Vagina (tissue), 2 donors: ENCODE data around the gene DOCK4. TPM values are rescaled to one million over a fixed set of nuclear protein-coding genes. Genes with fewer than 3 reads are reported as not detected.

Source experiments
- DNase-seq, 2 donors: peaks; one replicate each; pipeline ENCODE4 v3.0.0-alpha.2; 2017; ENCODE audit errors: extremely low spot score in 2 of 2
- H3K27ac ChIP-seq: fragments of 200-600 bp; sonication (generic); one replicate; pipeline ENCODE4 v1.5.1; 2019
- H3K27me3 ChIP-seq: fragments of 200-600 bp; sonication (generic); one replicate; pipeline ENCODE4 v1.5.1; 2019
- H3K36me3 ChIP-seq, 2 donors: fragments of 200-600 bp; sonication (generic); one replicate each; pipeline ENCODE4 v1.5.1; 2017 to 2019
- H3K4me1 ChIP-seq: fragments of 200-600 bp; sonication (generic); one replicate; pipeline ENCODE4 v1.5.1; 2019
- H3K4me3 ChIP-seq, 2 donors: fragments of 200-600 bp; sonication (generic); 1 replicate in 1 of 2; 2 replicates in 1 of 2; pipeline ENCODE4 v1.5.1; 2016 to 2019
- H3K9me3 ChIP-seq: fragments of 200-600 bp; sonication (generic); one replicate; pipeline ENCODE4 v1.5.1; 2019
- CTCF ChIP-seq, 3 experiments: fragments of 450-650 bp in 2 of 3; fragments of 200-600 bp in 1 of 3; sonication (generic) in 1 of 3; IDR thresholded peaks; one replicate each; pipeline ENCODE4 v1.5.1; 2017 to 2019; ENCODE audit warnings: antibody characterized with exemption in 3 of 3, mild to moderate bottlenecking in 2 of 3, moderate library complexity in 2 of 3
- POLR2A ChIP-seq, 2 donors: fragments of 450-650 bp; IDR thresholded peaks; one replicate each; pipeline ENCODE4 v1.6.1; 2017; ENCODE audit warnings: antibody characterized with exemption in 2 of 2, mild to moderate bottlenecking in 2 of 2, moderate library complexity in 2 of 2
- POLR2AphosphoS5 ChIP-seq, 2 donors: sonication (generic); formaldehyde crosslinking; IDR thresholded peaks; one replicate each; pipeline ENCODE4 v1.9.0; 2017; ENCODE audit warnings: antibody characterized with exemption in 2 of 2, mild to moderate bottlenecking in 2 of 2, low read depth in 1 of 2; ENCODE audit not compliant: insufficient read depth in 1 of 2
- intact Hi-C: fragments of 100-400 bp; cut with DNase I; formaldehyde crosslinking; loops from one replicate; pipeline ENCODE4 v1.15.1; 2023
- total RNA-seq: library from RNA; depleted of rRNA; stranded (reverse); fragments of >200 nt; gene quantifications from one replicate; pipeline ENCODE4 v1.2.3, GENCODE V29; 2016

Gene DOCK4
- total RNA-seq, 1 donor from 2014 or later: 40.3 TPM

DNA sequence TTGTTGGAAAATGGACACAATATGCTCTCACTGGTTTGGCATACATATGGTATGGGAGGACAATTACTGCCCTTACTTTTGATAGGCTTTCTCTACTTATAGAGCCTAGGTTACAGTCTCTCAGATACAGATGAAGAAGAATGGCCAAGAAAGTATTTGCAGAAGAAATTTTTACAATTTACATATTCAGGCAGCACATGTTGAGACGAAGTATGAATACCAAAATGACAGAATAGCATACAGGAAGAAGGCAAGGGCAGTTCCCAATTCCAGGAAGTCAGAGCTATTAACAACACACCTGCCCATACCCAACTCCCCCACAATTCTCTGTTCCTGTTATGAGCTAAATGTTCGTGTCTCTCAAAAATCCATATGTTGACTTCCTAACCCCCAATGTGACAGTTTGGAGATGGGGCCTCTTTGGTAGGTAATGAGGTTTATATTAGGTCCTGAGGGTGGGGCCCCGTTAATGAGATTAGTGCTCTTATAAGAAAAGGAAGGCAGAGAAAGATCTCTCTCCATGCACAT lies 67.8 kb downstream of the DOCK4 start:
- TF ChIP-seq CTCF (IDR thresholded peaks at IDR 0.05): no peak
- TF ChIP-seq POLR2A (IDR thresholded peaks at IDR 0.05): no peak
- TF ChIP-seq POLR2AphosphoS5 (IDR thresholded peaks at IDR 0.05; ENCODE audit: insufficient read depth in 1 of 2, low read depth in 1 of 2): no peak
- Histone ChIP-seq H3K4me1 (peaks cover 33% of the 10 kb centered on the region), H3K27ac (no peak overlapping the region), H3K27me3 (no peaks in the 10 kb centered on the region), H3K36me3 (no peaks in the 10 kb centered on the region), H3K9me3 (no peaks in the 10 kb centered on the region), H3K4me3 (no peak overlapping the region)
- intact Hi-C loops: no loop called here
- DNase-seq: no peak

GRCh38 chr7:112137141-112138101 lies 68.8 kb downstream of the DOCK4 start:
- H3K4me3 ChIP-seq: no peak overlapping the region
- no peak for DNase-seq
- H3K9me3 ChIP-seq: no peaks in the 10 kb centered on the region
- no peaks in the 10 kb centered on the region for H3K27me3 ChIP-seq
- H3K36me3 ChIP-seq: no peaks in the 10 kb centered on the region
- H3K4me1 ChIP-seq: peaks cover 33% of the 10 kb centered on the region
- no peak overlapping the region for H3K27ac ChIP-seq
- TF ChIP-seq CTCF (IDR thresholded peaks at IDR 0.05): no peak
- TF ChIP-seq POLR2AphosphoS5 (IDR thresholded peaks at IDR 0.05; ENCODE audit: insufficient read depth in 1 of 2, low read depth in 1 of 2): no peak
- TF ChIP-seq POLR2A (IDR thresholded peaks at IDR 0.05): no peak
- intact Hi-C loops: no loop called here

DNA sequence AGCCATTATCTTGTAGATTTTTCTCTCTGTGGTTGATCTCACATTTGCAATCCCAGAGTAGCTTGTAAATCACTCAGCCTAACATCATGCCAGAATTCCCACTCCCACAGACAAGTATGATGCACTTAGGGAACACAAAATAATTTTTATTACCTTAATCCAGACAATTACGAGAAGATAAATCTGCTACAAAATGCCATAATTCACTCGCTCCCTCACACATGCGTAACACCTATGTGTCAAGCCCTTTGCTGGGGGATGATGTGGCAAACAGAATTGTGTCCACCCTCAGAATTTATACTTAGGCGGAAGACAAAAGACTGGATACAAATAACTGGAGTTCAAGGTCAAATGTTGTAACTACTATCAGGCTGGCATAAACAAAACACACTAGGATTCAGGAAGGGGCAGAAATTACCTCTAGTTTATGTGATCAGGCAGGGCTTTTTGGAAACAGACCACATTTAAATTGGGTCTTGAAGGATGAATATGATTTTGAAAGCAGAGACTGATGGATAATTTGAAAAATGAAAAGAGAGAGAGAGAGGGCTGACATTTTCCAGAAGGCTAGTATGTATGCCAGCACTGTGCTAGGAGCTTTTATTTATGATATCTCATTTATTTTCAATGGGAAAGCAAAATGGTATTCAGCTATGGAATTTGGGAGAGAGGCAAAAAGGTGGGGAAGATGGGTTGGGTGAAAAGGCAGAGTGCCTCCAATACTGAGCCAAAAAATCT lies 69.8 kb downstream of the DOCK4 start:
- peaks cover 33% of the 10 kb centered on the region for H3K4me1 ChIP-seq
- DNase-seq: no peak

DNA sequence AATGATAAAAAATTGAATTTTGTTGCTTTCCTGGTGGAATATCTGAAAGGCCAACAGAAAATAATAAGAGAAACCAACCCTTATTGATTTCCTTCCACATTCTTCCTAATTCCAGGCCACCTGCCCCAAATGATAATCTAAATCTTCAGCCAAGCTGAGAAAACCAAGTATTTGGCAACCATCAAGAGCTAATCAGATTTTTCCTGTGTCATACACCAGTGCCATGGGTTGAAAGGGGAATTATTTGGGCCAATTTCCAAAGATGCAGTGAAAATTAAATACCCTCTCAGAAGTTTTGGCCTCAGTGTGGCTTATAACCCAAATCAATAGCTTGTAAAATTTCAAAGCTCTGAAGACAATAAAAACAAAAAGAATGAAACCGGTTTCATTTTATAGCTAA lies 70.4 kb downstream of the DOCK4 start:
- Histone ChIP-seq H3K27ac (no peak overlapping the region), H3K4me3 (no peak overlapping the region), H3K9me3 (no peaks in the 10 kb centered on the region), H3K4me1 (peaks cover 40% of the 10 kb centered on the region), H3K27me3 (no peaks in the 10 kb centered on the region), H3K36me3 (no peaks in the 10 kb centered on the region)
- intact Hi-C loops: no loop called here
- no peak for DNase-seq
- TF ChIP-seq POLR2AphosphoS5 (IDR thresholded peaks at IDR 0.05; ENCODE audit: insufficient read depth in 1 of 2, low read depth in 1 of 2) (no peak), CTCF (IDR thresholded peaks at IDR 0.05) (no peak), POLR2A (IDR thresholded peaks at IDR 0.05) (no peak)

More for the DNA sequence above, 69.8 kb downstream of the DOCK4 start:
- Histone ChIP-seq H3K27me3 (no peaks in the 10 kb centered on the region), H3K4me3 (no peak overlapping the region), H3K27ac (no peak overlapping the region), H3K9me3 (no peaks in the 10 kb centered on the region), H3K36me3 (no peaks in the 10 kb centered on the region)
- TF ChIP-seq POLR2AphosphoS5 (IDR thresholded peaks at IDR 0.05; ENCODE audit: insufficient read depth in 1 of 2, low read depth in 1 of 2) (peak in 1 of 2 donors; percentile 38), POLR2A (IDR thresholded peaks at IDR 0.05) (no peak), CTCF (IDR thresholded peaks at IDR 0.05) (no peak)
- intact Hi-C loops: no loop called here
